Endodermal cell (in vitro differentiated cells): ENCODE measurements around the gene CPB1. TPM values are rescaled to one million over a fixed set of nuclear protein-coding genes. Genes with fewer than 3 reads are reported as not detected.

Experiments
- DNase-seq: peaks from one replicate; pipeline ENCODE4 v3.0.0-alpha.2; 2017
- H3K27ac ChIP-seq: 2 replicates; pipeline ENCODE4 v1.5.1; 2013; ENCODE audit warnings: mild to moderate bottlenecking, low read depth, low read length, moderate library complexity
- H3K27me3 ChIP-seq: 2 replicates; pipeline ENCODE4 v1.6.1; 2013; ENCODE audit warnings: mild to moderate bottlenecking, low read length, moderate library complexity; ENCODE audit not compliant: insufficient read depth, control insufficient read depth, poor library complexity, severe bottlenecking
- H3K36me3 ChIP-seq: 2 replicates; pipeline ENCODE4 v1.7.0; 2013; ENCODE audit warnings: mild to moderate bottlenecking, low read length, moderate library complexity; ENCODE audit not compliant: control insufficient read depth, insufficient read depth
- H3K4me1 ChIP-seq: one replicate; pipeline ENCODE4 v1.7.0; 2013; ENCODE audit warnings: low read length; ENCODE audit not compliant: control insufficient read depth, insufficient read depth
- H3K4me3 ChIP-seq: 2 replicates; pipeline ENCODE4 v1.5.1; 2013; ENCODE audit warnings: mild to moderate bottlenecking, low read length, moderate library complexity
- H3K9ac ChIP-seq: 2 replicates; pipeline ENCODE4 v1.6.1; 2013; ENCODE audit warnings: mild to moderate bottlenecking, low read length, moderate library complexity; ENCODE audit not compliant: poor library complexity, severe bottlenecking; ENCODE audit errors: extremely low read depth
- H3K9me3 ChIP-seq: 2 replicates; pipeline ENCODE4 v1.6.1; 2013; ENCODE audit warnings: mild to moderate bottlenecking, low read length, moderate library complexity; ENCODE audit not compliant: control insufficient read depth
- H3K27ac Mint-ChIP-seq: 2 replicates; pipeline ENCODE4 v1.8.0; 2020; ENCODE audit warnings: mixed read lengths
- H3K27me3 Mint-ChIP-seq: 2 replicates; pipeline ENCODE4 v1.8.0; 2021; ENCODE audit warnings: mild to moderate bottlenecking, mixed read lengths; ENCODE audit not compliant: insufficient read depth
- H3K36me3 Mint-ChIP-seq: 2 replicates; pipeline ENCODE4 v1.8.0; 2020; ENCODE audit warnings: low read depth, mixed read lengths
- H3K4me1 Mint-ChIP-seq: 2 replicates; pipeline ENCODE4 v1.8.0; 2020; ENCODE audit warnings: mixed read lengths
- H3K4me3 Mint-ChIP-seq: 2 replicates; pipeline ENCODE4 v1.8.0; 2020; ENCODE audit warnings: mild to moderate bottlenecking, moderate library complexity, mixed read lengths
- H3K9me3 Mint-ChIP-seq: 2 replicates; pipeline ENCODE4 v1.8.0; 2020; ENCODE audit warnings: mild to moderate bottlenecking, mixed read lengths
- CTCF ChIP-seq: fragments of 200-600 bp; sonication (generic); conservative IDR thresholded peaks from 2 replicates; pipeline ENCODE4 v1.5.0; 2021; ENCODE audit warnings: antibody characterized with exemption, mild to moderate bottlenecking
- WGBS, 2 experiments: methylation state at CpG; one replicate each; pipeline versions ENCODE4 v1.1.5 to v1.1.7; 2013; ENCODE audit warnings: missing lambda C conversion rate in 2 of 2, mixed read lengths in 1 of 2; ENCODE audit not compliant: insufficient coverage in 1 of 2, insufficient read length in 1 of 2; 5-methylcytosine and 5-hydroxymethylcytosine counted together
- total RNA-seq, 2 donors: library from RNA; stranded (reverse); fragmentation: NEBNext Ultra II Directional in 1 of 2; extraction: Animal tissue kit (Norgen Biotek cat#: 25700) in 1 of 2; gene quantifications; 2 replicates in 1 of 2; 3 replicates in 1 of 2; pipeline ENCODE4 v1.2.1, GENCODE V29; 2021

The CPB1 gene
- total RNA-seq, 2 donors from 2014 or later, result 0.51 TPM; not detected in 1

GRCh38 chr3:148789146-148789545 lies 38.5 kb upstream of the CPB1 start:
- Histone ChIP-seq H3K4me3 (no peak overlapping the region), H3K27ac (peak overlapping the region; percentile 89), H3K4me1 (no peaks in the 10 kb centered on the region), H3K27me3 (no peaks in the 10 kb centered on the region), H3K9me3 (peaks cover 11% of the 10 kb centered on the region), H3K9ac (no peak overlapping the region), H3K36me3 (no peaks in the 10 kb centered on the region)
- peaks cover 16% of the 10 kb centered on the region for H3K9me3 Mint-ChIP-seq
- no peaks in the 10 kb centered on the region for H3K36me3 Mint-ChIP-seq
- WGBS, 2 experiments, result 71% methylated on average over 6 of the region's 6 CpGs; no CpG with 5 or more reads in 1 of the 2 experiments
- H3K27me3 Mint-ChIP-seq, result no peaks in the 10 kb centered on the region
- H3K4me1 Mint-ChIP-seq, result no peaks in the 10 kb centered on the region
- no peak for DNase-seq
- no peak overlapping the region for H3K27ac Mint-ChIP-seq
- no peak overlapping the region for H3K4me3 Mint-ChIP-seq
- no peak for TF ChIP-seq CTCF

GRCh38 chr3:148789906-148790305 lies 37.7 kb upstream of the CPB1 start:
- no peak overlapping the region for H3K4me3 Mint-ChIP-seq
- Histone ChIP-seq H3K4me1 (no peaks in the 10 kb centered on the region), H3K4me3 (no peak overlapping the region), H3K9me3 (peaks cover 11% of the 10 kb centered on the region), H3K27me3 (no peaks in the 10 kb centered on the region), H3K36me3 (no peaks in the 10 kb centered on the region), H3K27ac (peak overlapping the region; percentile 81), H3K9ac (no peak overlapping the region)
- DNase-seq, result no peak
- H3K9me3 Mint-ChIP-seq, result peaks cover 16% of the 10 kb centered on the region
- H3K27me3 Mint-ChIP-seq, result no peaks in the 10 kb centered on the region
- no peaks in the 10 kb centered on the region for H3K4me1 Mint-ChIP-seq
- H3K27ac Mint-ChIP-seq, result no peak overlapping the region
- TF ChIP-seq CTCF, result no peak
- 89 to 93% methylated on average over 1 to 2 of the region's 2 CpGs for WGBS, 2 experiments
- no peaks in the 10 kb centered on the region for H3K36me3 Mint-ChIP-seq

GRCh38 chr3:148790370-148790769 lies 37.2 kb upstream of the CPB1 start:
- Mint-ChIP-seq H3K4me1 (no peaks in the 10 kb centered on the region), H3K27me3 (no peaks in the 10 kb centered on the region), H3K9me3 (peaks cover 16% of the 10 kb centered on the region), H3K36me3 (no peaks in the 10 kb centered on the region), H3K4me3 (no peak overlapping the region), H3K27ac (no peak overlapping the region)
- no peak for DNase-seq
- H3K4me1 ChIP-seq, result no peaks in the 10 kb centered on the region
- 87 to 100% methylated on average over 1 to 2 of the region's 2 CpGs for WGBS, 2 experiments
- H3K36me3 ChIP-seq, result no peaks in the 10 kb centered on the region
- no peak for TF ChIP-seq CTCF
- no peaks in the 10 kb centered on the region for H3K27me3 ChIP-seq
- H3K9me3 ChIP-seq, result peaks cover 11% of the 10 kb centered on the region
- peak overlapping the region; percentile 81 for H3K27ac ChIP-seq
- no peak overlapping the region for H3K4me3 ChIP-seq
- H3K9ac ChIP-seq, result no peak overlapping the region
